WTC11 (cell line): Measurements from ENCODE around the gene SYNPO2.

Experiments
- CREB1 ChIP-seq: sonication (generic); formaldehyde crosslinking; IDR thresholded peaks from 2 replicates; pipeline ENCODE4 v1.8.0; 2023; ENCODE audit warnings: mild to moderate bottlenecking, missing genetic modification reagents
- CTCF ChIP-seq: fragments of 200-600 bp; IDR thresholded peaks from 2 replicates; pipeline ENCODE4 v1.8.0; 2022; ENCODE audit warnings: antibody characterized with exemption
- FOXP1 ChIP-seq: sonication (generic); formaldehyde crosslinking; IDR thresholded peaks from 2 replicates; pipeline ENCODE4 v1.8.0; 2022; ENCODE audit warnings: missing genetic modification reagents, mild to moderate bottlenecking, moderate library complexity, borderline replicate concordance
- IRF1 ChIP-seq: sonication (generic); formaldehyde crosslinking; IDR thresholded peaks from 2 replicates; pipeline ENCODE4 v1.8.0; 2023; ENCODE audit warnings: missing genetic modification reagents
- RORB ChIP-seq: fragments of 250-450 bp; sonication (Bioruptor Pico); IDR thresholded peaks from 2 replicates; pipeline ENCODE4 v1.9.0; 2021; ENCODE audit warnings: mild to moderate bottlenecking
- TEAD4 ChIP-seq: sonication (generic); formaldehyde crosslinking; IDR thresholded peaks from 2 replicates; pipeline ENCODE4 v1.8.0; 2022; ENCODE audit warnings: mild to moderate bottlenecking, missing genetic modification reagents
- ZBTB43 ChIP-seq: sonication (generic); formaldehyde crosslinking; IDR thresholded peaks from 2 replicates; pipeline ENCODE4 v1.8.1; 2023; ENCODE audit warnings: mild to moderate bottlenecking, missing genetic modification reagents
- ZNF263 ChIP-seq: sonication (generic); formaldehyde crosslinking; IDR thresholded peaks from 2 replicates; pipeline ENCODE4 v1.8.1; 2022; ENCODE audit warnings: low read depth, mild to moderate bottlenecking, moderate library complexity, missing genetic modification reagents
- TF ChIP-seq, protein P1 (sequence below): sonication (generic); formaldehyde crosslinking; IDR thresholded peaks from 2 replicates; pipeline ENCODE4 v1.8.0; 2022; ENCODE audit warnings: mild to moderate bottlenecking, missing genetic modification reagents
- TF ChIP-seq, protein P2 (sequence below): sonication (generic); formaldehyde crosslinking; IDR thresholded peaks from 2 replicates; pipeline ENCODE4 v1.8.1; 2023; ENCODE audit warnings: mild to moderate bottlenecking, missing genetic modification reagents, moderate library complexity
- TF ChIP-seq, protein P3 (sequence below): sonication (generic); formaldehyde crosslinking; IDR thresholded peaks from 2 replicates; pipeline ENCODE4 v1.8.0; 2022; ENCODE audit warnings: missing genetic modification reagents
- TF ChIP-seq, protein P4 (sequence below): sonication (generic); formaldehyde crosslinking; IDR thresholded peaks from 2 replicates; pipeline ENCODE4 v1.8.1; 2023; ENCODE audit warnings: mild to moderate bottlenecking, missing genetic modification reagents, borderline replicate concordance

GRCh38 chr4:118964891-118965411 lies 76.3 kb downstream of the SYNPO2 start:
- TF ChIP-seq, protein P1, sequence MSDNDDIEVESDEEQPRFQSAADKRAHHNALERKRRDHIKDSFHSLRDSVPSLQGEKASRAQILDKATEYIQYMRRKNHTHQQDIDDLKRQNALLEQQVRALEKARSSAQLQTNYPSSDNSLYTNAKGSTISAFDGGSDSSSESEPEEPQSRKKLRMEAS (CRISPR knock-in tag) = no peak
- TF ChIP-seq TEAD4 (CRISPR knock-in tag) (no peak), CTCF (no peak), CREB1 (CRISPR knock-in tag) (no peak), FOXP1 (CRISPR knock-in tag) (no peak), ZBTB43 (no peak), IRF1 (CRISPR knock-in tag) (no peak), RORB (CRISPR knock-in tag) (no peak), ZNF263 (CRISPR knock-in tag) (no peak)
- TF ChIP-seq, protein P2, sequence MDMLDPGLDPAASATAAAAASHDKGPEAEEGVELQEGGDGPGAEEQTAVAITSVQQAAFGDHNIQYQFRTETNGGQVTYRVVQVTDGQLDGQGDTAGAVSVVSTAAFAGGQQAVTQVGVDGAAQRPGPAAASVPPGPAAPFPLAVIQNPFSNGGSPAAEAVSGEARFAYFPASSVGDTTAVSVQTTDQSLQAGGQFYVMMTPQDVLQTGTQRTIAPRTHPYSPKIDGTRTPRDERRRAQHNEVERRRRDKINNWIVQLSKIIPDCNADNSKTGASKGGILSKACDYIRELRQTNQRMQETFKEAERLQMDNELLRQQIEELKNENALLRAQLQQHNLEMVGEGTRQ (CRISPR knock-in tag) = no peak
- TF ChIP-seq, protein P3, sequence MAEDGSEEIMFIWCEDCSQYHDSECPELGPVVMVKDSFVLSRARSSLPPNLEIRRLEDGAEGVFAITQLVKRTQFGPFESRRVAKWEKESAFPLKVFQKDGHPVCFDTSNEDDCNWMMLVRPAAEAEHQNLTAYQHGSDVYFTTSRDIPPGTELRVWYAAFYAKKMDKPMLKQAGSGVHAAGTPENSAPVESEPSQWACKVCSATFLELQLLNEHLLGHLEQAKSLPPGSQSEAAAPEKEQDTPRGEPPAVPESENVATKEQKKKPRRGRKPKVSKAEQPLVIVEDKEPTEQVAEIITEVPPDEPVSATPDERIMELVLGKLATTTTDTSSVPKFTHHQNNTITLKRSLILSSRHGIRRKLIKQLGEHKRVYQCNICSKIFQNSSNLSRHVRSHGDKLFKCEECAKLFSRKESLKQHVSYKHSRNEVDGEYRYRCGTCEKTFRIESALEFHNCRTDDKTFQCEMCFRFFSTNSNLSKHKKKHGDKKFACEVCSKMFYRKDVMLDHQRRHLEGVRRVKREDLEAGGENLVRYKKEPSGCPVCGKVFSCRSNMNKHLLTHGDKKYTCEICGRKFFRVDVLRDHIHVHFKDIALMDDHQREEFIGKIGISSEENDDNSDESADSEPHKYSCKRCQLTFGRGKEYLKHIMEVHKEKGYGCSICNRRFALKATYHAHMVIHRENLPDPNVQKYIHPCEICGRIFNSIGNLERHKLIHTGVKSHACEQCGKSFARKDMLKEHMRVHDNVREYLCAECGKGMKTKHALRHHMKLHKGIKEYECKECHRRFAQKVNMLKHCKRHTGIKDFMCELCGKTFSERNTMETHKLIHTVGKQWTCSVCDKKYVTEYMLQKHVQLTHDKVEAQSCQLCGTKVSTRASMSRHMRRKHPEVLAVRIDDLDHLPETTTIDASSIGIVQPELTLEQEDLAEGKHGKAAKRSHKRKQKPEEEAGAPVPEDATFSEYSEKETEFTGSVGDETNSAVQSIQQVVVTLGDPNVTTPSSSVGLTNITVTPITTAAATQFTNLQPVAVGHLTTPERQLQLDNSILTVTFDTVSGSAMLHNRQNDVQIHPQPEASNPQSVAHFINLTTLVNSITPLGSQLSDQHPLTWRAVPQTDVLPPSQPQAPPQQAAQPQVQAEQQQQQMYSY = no peak
- TF ChIP-seq, protein P4, sequence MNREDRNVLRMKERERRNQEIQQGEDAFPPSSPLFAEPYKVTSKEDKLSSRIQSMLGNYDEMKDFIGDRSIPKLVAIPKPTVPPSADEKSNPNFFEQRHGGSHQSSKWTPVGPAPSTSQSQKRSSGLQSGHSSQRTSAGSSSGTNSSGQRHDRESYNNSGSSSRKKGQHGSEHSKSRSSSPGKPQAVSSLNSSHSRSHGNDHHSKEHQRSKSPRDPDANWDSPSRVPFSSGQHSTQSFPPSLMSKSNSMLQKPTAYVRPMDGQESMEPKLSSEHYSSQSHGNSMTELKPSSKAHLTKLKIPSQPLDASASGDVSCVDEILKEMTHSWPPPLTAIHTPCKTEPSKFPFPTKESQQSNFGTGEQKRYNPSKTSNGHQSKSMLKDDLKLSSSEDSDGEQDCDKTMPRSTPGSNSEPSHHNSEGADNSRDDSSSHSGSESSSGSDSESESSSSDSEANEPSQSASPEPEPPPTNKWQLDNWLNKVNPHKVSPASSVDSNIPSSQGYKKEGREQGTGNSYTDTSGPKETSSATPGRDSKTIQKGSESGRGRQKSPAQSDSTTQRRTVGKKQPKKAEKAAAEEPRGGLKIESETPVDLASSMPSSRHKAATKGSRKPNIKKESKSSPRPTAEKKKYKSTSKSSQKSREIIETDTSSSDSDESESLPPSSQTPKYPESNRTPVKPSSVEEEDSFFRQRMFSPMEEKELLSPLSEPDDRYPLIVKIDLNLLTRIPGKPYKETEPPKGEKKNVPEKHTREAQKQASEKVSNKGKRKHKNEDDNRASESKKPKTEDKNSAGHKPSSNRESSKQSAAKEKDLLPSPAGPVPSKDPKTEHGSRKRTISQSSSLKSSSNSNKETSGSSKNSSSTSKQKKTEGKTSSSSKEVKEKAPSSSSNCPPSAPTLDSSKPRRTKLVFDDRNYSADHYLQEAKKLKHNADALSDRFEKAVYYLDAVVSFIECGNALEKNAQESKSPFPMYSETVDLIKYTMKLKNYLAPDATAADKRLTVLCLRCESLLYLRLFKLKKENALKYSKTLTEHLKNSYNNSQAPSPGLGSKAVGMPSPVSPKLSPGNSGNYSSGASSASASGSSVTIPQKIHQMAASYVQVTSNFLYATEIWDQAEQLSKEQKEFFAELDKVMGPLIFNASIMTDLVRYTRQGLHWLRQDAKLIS (CRISPR knock-in tag) = no peak
